BJ (cell line): Measurements from ENCODE around the gene SGO1. TPM values are rescaled to one million over a fixed set of nuclear protein-coding genes. Genes with fewer than 3 reads are reported as not detected.

Experiments used
- CTCF ChIA-PET: fragments of 350-600 bp; formaldehyde crosslinking; extraction: SDS; loops from one replicate; lab custom pipeline; 2021; ENCODE audit warnings: antibody characterized with exemption, inconsistent platforms; lab: Yijun Ruan, JAX
- POLR2A ChIA-PET: fragments of 300-600 bp; sonication (Branson Sonifier 250); formaldehyde crosslinking; extraction: SDS; loops from one replicate; lab custom pipeline; 2021; ENCODE audit warnings: antibody characterized with exemption; lab: Charles Lee
- DNase-seq: peaks from one replicate; pipeline ENCODE4 v3.0.0-alpha.2; 2011; ENCODE audit warnings: low read depth
- H3K27me3 ChIP-seq: 2 replicates; pipeline ENCODE4 v1.6.0; 2011; ENCODE audit warnings: low read length; ENCODE audit not compliant: control insufficient read depth, insufficient read depth
- H3K36me3 ChIP-seq: 2 replicates; pipeline ENCODE4 v1.5.1; 2011; ENCODE audit warnings: low read length; ENCODE audit not compliant: control insufficient read depth, insufficient read depth
- H3K4me3 ChIP-seq: 2 replicates; pipeline ENCODE4 v1.5.1; 2011; ENCODE audit warnings: low read depth, mild to moderate bottlenecking, control low read depth, low read length
- CTCF ChIP-seq: IDR thresholded peaks from 2 replicates; pipeline ENCODE4 v1.5.1; 2011; ENCODE audit warnings: low read depth, mild to moderate bottlenecking, control low read depth, inconsistent platforms, low read length, moderate library complexity; ENCODE audit not compliant: insufficient read depth
- polyA plus RNA-seq: library from polyadenylated mRNA; depleted of rRNA; stranded (reverse); fragments of >200 nt; gene quantifications from 2 replicates; pipeline ENCODE4 v1.2.3, GENCODE V29; 2011

Gene SGO1
- polyA plus RNA-seq, 1 experiment = 1.6 TPM

GRCh38 chr3:20141316-20141715 lies 44.7 kb downstream of the SGO1 start:
- H3K36me3 ChIP-seq = no peaks in the 10 kb centered on the region
- no peaks in the 10 kb centered on the region for H3K27me3 ChIP-seq
- CTCF ChIA-PET = interaction anchor here (0.5 to 1.6 kb wide), 2 partner anchors 9 to 42 kb away, joined by 3 to 6 read pairs; no protein-coding TSS in a partner anchor
- no peak for TF ChIP-seq CTCF
- DNase-seq = no peak
- POLR2A ChIA-PET = no interaction called here
- H3K4me3 ChIP-seq = no peak overlapping the region

GRCh38 chr3:20140881-20141280 lies 45.1 kb downstream of the SGO1 start:
- Histone ChIP-seq H3K36me3 (no peaks in the 10 kb centered on the region), H3K27me3 (no peaks in the 10 kb centered on the region), H3K4me3 (no peak overlapping the region)
- POLR2A ChIA-PET = no interaction called here
- CTCF ChIA-PET = interaction anchor here (1.1 to 1.6 kb wide), 2 partner anchors 8 to 9 kb away, joined by 3 to 6 read pairs; no protein-coding TSS in a partner anchor
- TF ChIP-seq CTCF = no peak
- DNase-seq = no peak

- Histone ChIP-seq H3K4me3 (no peak overlapping the region), H3K36me3 (no peaks in the 10 kb centered on the region), H3K27me3 (no peaks in the 10 kb centered on the region)
- ChIA-PET CTCF (interaction anchor here (1.4 kb wide), 1 partner anchor 13 kb away, joined by 4 read pairs; no protein-coding TSS in a partner anchor), POLR2A (no interaction called here)
- no peak for DNase-seq
- no peak for TF ChIP-seq CTCF
Observed at GRCh38 chr3:20137647-20138046, 48.4 kb downstream of the SGO1 start.

DNA sequence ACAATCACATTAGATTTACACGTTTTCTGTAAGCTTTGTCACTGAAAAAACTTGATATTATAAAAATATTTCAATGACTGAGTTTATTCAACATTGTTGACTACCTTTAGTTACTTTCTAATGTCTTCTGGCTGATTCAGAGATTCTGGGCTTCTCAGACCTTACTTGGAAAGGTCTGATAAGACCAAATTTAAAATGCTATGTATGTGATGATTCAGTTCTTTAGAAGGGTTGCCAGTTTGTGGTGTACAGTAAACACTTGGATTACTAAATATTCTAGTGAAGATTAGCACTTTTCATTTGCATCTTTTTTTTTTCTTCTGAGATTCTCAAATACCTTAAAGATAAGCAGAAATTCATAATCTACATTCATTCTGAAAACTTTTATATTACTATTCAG lies 49.8 kb downstream of the SGO1 start:
- CTCF ChIA-PET = no interaction called here
- no peak for DNase-seq
- POLR2A ChIA-PET = interaction anchor here (0.7 kb wide), 1 partner anchor 1617 kb away, joined by 3 read pairs; no protein-coding TSS in a partner anchor

DNA sequence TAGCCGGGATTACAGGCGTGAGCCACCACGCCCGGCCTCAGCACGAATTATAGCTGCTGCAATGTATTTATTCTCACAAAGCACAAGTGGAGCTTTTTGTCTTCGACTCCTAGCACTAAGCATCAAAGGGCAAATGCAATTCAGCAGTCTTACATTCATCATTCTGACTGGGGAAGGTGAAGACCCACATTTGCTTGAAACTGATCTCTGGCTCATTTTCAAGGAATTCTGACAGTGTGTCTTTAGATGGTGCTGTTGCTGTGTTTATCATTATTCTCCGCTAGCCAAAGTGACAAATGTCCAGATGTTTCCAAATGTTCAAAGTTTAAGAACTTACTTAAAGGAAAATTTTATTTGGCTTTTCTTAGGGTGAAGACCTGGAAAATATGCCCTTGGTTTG lies 55.9 kb downstream of the SGO1 start:
- ChIA-PET CTCF (no interaction called here), POLR2A (no interaction called here)
- TF ChIP-seq CTCF = no peak
- Histone ChIP-seq H3K36me3 (no peaks in the 10 kb centered on the region), H3K27me3 (no peaks in the 10 kb centered on the region), H3K4me3 (no peak overlapping the region)
- DNase-seq = no peak

More for the DNA sequence above, 49.8 kb downstream of the SGO1 start:
- no peak for TF ChIP-seq CTCF
- H3K27me3 ChIP-seq = no peaks in the 10 kb centered on the region
- H3K4me3 ChIP-seq = no peak overlapping the region
- no peaks in the 10 kb centered on the region for H3K36me3 ChIP-seq
